Lower leg skin (tissue), 3 donors: Measurements from ENCODE around the gene CLEC18A.

Experiments
- POLR2A ChIP-seq, 2 donors: fragments of 450-650 bp; IDR thresholded peaks; one replicate each; pipeline ENCODE4 v1.6.1; 2016 to 2017; ENCODE audit warnings: antibody characterized with exemption in 2 of 2, mild to moderate bottlenecking in 1 of 2, moderate library complexity in 1 of 2
- TF ChIP-seq, protein P1 (sequence below), 3 donors: fragments of 450-650 bp; IDR thresholded peaks; one replicate each; pipeline ENCODE4 v1.5.1; 2016; ENCODE audit warnings: antibody characterized with exemption in 3 of 3, mild to moderate bottlenecking in 3 of 3, moderate library complexity in 2 of 3

GRCh38 chr16:69928856-69929400, 22.2 kb upstream of the CLEC18A start:
- TF ChIP-seq, protein P1, sequence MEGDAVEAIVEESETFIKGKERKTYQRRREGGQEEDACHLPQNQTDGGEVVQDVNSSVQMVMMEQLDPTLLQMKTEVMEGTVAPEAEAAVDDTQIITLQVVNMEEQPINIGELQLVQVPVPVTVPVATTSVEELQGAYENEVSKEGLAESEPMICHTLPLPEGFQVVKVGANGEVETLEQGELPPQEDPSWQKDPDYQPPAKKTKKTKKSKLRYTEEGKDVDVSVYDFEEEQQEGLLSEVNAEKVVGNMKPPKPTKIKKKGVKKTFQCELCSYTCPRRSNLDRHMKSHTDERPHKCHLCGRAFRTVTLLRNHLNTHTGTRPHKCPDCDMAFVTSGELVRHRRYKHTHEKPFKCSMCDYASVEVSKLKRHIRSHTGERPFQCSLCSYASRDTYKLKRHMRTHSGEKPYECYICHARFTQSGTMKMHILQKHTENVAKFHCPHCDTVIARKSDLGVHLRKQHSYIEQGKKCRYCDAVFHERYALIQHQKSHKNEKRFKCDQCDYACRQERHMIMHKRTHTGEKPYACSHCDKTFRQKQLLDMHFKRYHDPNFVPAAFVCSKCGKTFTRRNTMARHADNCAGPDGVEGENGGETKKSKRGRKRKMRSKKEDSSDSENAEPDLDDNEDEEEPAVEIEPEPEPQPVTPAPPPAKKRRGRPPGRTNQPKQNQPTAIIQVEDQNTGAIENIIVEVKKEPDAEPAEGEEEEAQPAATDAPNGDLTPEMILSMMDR (IDR thresholded peaks at IDR 0.05), result no peak
- TF ChIP-seq POLR2A (IDR thresholded peaks at IDR 0.05), result no peak
